GM06990 (cell line): ENCODE data around the gene ZFYVE9.

ENCODE experiments used
- DNase-seq: peaks from one replicate; pipeline ENCODE4 v3.0.0-alpha.2; 2011; ENCODE audit not compliant: insufficient read length; ENCODE audit errors: extremely low read depth
- H3K27me3 ChIP-seq: replicated peaks from 2 replicates; pipeline ENCODE4 v1.6.0; 2011; ENCODE audit warnings: low read length; ENCODE audit not compliant: control insufficient read depth, insufficient read depth
- H3K36me3 ChIP-seq: 2 replicates; pipeline ENCODE4 v1.5.1; 2011; ENCODE audit warnings: low read length; ENCODE audit not compliant: control insufficient read depth, insufficient read depth
- H3K4me3 ChIP-seq: replicated peaks from 2 replicates; pipeline ENCODE4 v1.5.1; 2011; ENCODE audit warnings: low read depth, mild to moderate bottlenecking, control low read depth, low read length
- CTCF ChIP-seq: IDR thresholded peaks from 2 replicates; pipeline ENCODE4 v1.5.1; 2011; ENCODE audit warnings: low read length, control low read depth, mild to moderate bottlenecking, inconsistent platforms; ENCODE audit not compliant: insufficient read depth, poor library complexity, severe bottlenecking

Gene ZFYVE9

GRCh38 chr1:52225174-52225573, 83.3 kb downstream of the ZFYVE9 start:
- no peaks in the 10 kb centered on the region for H3K36me3 ChIP-seq
- H3K27me3 ChIP-seq, result no peaks in the 10 kb centered on the region
- no peak for TF ChIP-seq CTCF
- H3K4me3 ChIP-seq, result no peak overlapping the region
- DNase-seq, result no peak

GRCh38 chr1:52229494-52229893, 87.6 kb downstream of the ZFYVE9 start:
- H3K27me3 ChIP-seq, result no peaks in the 10 kb centered on the region
- TF ChIP-seq CTCF, result no peak
- DNase-seq, result no peak
- H3K36me3 ChIP-seq, result no peaks in the 10 kb centered on the region
- H3K4me3 ChIP-seq, result no peak overlapping the region

GRCh38 chr1:52233463-52233862, 91.6 kb downstream of the ZFYVE9 start:
- TF ChIP-seq CTCF, result no peak
- Histone ChIP-seq H3K4me3 (no peak overlapping the region), H3K27me3 (no peaks in the 10 kb centered on the region), H3K36me3 (no peaks in the 10 kb centered on the region)
- DNase-seq, result no peak

GRCh38 chr1:52234014-52234413, 92.1 kb downstream of the ZFYVE9 start:
- Histone ChIP-seq H3K4me3 (no peak overlapping the region), H3K36me3 (no peaks in the 10 kb centered on the region), H3K27me3 (no peaks in the 10 kb centered on the region)
- TF ChIP-seq CTCF, result no peak
- no peak for DNase-seq

- Histone ChIP-seq H3K27me3 (no peaks in the 10 kb centered on the region), H3K36me3 (no peaks in the 10 kb centered on the region), H3K4me3 (no peak overlapping the region)
- no peak for TF ChIP-seq CTCF
- DNase-seq, result no peak
Measured at GRCh38 chr1:52234708-52235107, 92.8 kb downstream of the ZFYVE9 start.

GRCh38 chr1:52235646-52236045, 93.8 kb downstream of the ZFYVE9 start:
- no peak for TF ChIP-seq CTCF
- Histone ChIP-seq H3K36me3 (no peaks in the 10 kb centered on the region), H3K27me3 (no peaks in the 10 kb centered on the region), H3K4me3 (no peak overlapping the region)
- no peak for DNase-seq
